NOMO-1 (cell line): ENCODE results near the gene ADAMTS2.

Experiments
- DNase-seq, 2 experiments: peaks; one replicate each; lab custom pipeline; 2025; ENCODE audit not compliant: unreplicated experiment in 2 of 2; lab: John Stamatoyannopoulos, UW

Gene ADAMTS2

GRCh38 chr5:179258922-179259730 lies 86.1 kb downstream of the ADAMTS2 start:
- no peak for DNase-seq

DNA sequence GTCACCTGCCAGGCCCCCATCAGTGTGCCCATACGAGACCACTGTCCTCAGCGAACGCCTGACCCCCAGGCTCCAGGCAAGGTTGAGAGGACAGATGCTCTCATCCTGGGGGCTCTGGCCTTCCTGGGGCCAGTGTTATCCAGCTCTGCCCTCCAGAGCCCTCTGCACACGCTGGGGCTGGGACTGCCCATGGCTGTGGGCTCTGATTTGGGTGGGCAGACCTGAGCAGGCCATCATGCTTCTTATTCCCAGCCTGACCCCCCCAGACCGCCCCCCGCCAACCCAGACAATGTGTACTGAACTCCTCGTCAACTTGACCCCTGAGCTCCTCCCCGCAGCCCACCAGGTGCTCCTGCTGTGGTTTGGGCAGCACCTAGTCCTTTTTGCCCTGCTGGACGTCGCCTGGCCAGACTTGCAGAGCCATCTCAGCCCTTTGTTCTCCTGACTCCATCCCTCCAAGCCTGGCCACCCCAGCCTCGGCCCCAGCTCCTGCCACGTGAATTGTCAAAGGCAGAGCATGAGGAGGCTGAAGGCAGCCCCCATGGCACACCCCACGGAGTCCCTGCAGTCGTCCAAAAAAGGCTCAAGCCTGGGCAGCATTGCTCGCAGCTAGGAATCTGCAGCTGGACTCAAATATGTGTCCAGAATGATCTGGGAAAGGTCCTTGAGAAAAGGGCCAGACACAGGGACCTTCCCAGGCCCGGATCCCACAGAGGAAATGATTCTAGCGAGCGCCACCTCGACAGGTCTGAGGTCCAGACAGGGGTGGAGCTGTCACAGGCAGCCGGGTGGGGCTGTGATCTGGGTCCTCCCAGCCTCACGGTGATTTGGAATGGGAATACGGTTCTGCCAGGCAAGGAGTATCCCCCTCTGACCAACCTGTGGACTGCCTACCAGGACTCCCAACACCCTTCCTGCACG lies 87.0 kb downstream of the ADAMTS2 start:
- DNase-seq = no peak

DNA sequence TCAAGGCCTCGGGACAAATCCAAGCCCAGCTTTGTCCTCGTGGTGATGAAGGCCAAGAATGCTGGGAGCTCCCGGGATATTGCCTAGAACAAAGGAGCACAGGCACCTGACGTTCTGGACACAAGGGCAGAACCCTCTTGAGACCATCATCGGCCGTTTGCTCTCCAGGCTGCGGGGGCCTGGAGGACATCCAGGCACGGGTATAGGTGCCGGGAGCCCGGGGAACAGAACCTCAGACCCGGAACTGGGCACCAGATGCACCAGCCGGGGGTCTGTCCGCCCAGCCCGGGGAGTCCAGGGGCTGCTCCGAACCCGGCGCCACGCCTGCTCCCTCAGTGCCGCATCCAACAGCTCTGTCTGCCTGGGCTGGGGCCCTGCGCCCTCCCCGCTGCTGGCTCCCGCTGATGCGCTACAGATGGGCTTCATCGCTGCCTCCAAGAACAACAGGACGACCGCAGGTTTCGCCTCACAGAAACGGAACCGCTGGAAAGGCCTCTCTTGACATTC lies 88.0 kb downstream of the ADAMTS2 start:
- no peak for DNase-seq

GRCh38 chr5:179256328-179257175 lies 88.7 kb downstream of the ADAMTS2 start:
- no peak for DNase-seq

GRCh38 chr5:179255527-179256327 lies 89.5 kb downstream of the ADAMTS2 start:
- no peak for DNase-seq

DNA sequence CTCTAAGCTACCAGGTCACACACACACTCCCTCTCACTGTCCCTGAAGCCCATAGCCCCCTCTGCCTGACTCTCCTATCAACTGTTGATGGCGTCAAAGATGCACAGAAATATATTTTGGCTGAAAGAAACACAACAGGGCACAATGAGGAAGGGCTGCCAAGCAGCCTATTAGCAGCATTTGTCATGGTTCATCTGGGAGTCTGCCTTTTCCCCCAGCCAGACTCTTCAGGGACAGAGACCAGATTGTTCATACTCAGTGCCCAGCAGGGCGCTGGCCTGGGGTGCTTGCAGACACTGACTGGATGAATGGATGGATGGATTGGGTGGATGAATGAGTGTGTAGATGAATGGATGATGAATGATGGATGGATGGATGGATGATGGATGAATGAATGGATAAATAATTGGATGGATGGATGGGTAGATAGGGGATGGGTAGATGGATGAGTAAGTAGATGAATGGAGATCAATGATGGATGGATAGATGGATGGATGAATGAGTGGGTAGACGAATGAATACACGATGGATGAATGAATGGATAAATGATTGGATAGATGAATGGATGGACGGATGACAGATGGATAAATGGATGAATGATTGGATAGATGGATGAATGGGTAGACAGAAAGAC lies 90.5 kb downstream of the ADAMTS2 start:
- DNase-seq = no peak

GRCh38 chr5:179253730-179254129 lies 91.5 kb downstream of the ADAMTS2 start:
- DNase-seq = no peak

- DNase-seq = no peak
Measured at GRCh38 chr5:179251276-179251969, 93.8 kb downstream of the ADAMTS2 start.

- DNase-seq = no peak
Measured at GRCh38 chr5:179250561-179251225, 94.6 kb downstream of the ADAMTS2 start.

GRCh38 chr5:179246227-179246626 lies 99.0 kb downstream of the ADAMTS2 start:
- DNase-seq = no peak

- DNase-seq = no peak
Measured at GRCh38 chr5:179245031-179245430, 100.2 kb downstream of the ADAMTS2 start.

GRCh38 chr5:179244044-179244443 lies 101.2 kb downstream of the ADAMTS2 start:
- DNase-seq = no peak

DNA sequence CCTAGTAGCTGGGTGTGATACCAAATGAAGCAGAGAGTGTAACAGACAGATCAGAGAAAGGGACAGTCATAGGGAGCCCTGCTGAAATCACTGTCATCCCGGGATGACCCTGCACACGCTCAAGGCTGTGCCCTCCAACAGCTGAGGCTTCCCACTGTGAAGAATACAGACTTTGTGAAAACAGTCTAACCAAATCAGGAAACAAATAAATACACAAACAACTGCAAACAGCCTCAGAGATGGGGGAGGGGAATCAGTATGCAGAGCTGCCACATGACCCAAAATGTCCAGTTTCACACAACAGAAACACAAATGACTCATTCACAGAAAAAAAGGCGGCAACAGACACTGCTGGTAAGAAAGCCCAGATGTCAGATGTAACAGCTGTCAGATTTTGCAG lies 101.9 kb downstream of the ADAMTS2 start:
- no peak for DNase-seq

- DNase-seq = no peak
Measured at GRCh38 chr5:179242676-179243075, 102.6 kb downstream of the ADAMTS2 start.

DNA sequence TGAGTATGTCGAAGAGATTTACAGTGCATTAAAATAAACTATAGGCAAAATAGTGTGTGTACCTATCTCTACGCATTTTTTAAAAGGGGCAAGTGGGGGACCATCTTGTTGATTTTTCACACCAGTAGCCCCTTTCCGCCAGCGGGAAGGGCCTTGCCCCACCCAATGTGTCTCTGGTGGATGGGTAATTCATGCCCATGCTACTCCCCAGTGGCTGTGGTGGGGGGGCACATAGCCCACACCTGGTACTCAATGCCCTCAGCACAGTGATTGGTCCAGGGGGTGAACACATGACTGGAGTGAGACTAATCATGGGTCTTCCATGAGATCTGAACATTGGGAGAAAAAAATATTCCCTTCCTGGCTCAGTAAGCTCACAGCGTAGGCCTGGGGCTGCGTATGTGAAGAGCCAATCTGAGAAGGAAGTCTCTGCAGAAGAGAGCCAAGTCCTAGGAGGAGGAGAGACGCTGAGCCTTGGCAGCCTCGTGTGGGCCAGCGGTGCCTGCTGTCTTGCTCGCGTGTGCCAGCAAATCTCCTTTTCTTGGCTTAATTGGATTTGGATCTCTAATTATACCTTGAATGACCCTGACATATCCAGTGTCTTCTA lies 103.4 kb downstream of the ADAMTS2 start:
- no peak for DNase-seq

DNA sequence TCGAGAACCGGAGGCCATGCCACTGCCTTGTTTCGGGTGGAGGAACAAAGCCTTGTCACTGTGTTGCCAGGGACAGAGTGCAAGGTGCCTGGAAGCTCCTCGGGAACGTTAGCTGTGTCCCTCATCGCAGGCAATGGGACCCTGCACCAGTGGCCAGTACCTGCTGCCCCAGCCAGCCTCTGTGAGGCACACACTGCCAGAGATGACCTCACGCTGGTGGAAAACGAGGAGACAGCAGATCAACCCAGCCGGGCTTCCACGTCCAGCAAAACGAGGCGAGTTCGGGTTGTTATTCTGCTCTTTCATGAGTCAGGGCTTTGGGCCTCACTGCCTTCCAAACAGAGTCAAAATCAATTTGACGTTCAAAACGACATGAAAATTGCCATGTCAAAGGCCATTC lies 104.1 kb downstream of the ADAMTS2 start:
- DNase-seq = no peak

DNA sequence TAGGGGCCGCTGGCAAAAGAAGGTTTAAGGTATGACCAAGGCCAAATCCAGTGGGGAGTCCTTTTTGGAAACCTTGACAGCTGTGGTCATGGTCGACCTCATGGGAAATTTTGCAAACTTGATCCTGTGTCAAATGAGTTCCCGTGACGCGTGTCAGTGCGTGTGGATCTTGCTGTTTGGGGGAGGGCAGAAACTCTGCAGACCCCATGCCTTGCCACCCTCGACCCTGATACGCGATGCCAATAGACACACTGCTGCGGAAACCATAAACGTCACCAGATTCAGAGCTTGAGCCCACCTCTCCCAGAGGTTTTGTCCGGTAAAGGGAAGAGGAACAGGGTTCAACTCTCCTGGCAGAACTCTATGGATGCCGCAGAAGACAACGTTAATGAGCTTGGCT lies 104.7 kb downstream of the ADAMTS2 start:
- DNase-seq = no peak
